ENCODE results near the gene HOXC6.
A peak's percentile ranks its signal among the peaks of the same experiment; 100 is the strongest.

HOXC6 gene

GRCh38 chr12:54002915-54003389, 25.3 kb upstream of the HOXC6 start:
- no peak for DNase-seq

GRCh38 chr12:54003625-54004024, 24.6 kb upstream of the HOXC6 start:
- DNase-seq, result no peak

- no peak for DNase-seq
Measured at GRCh38 chr12:54004063-54004840, 24.0 kb upstream of the HOXC6 start.

DNA sequence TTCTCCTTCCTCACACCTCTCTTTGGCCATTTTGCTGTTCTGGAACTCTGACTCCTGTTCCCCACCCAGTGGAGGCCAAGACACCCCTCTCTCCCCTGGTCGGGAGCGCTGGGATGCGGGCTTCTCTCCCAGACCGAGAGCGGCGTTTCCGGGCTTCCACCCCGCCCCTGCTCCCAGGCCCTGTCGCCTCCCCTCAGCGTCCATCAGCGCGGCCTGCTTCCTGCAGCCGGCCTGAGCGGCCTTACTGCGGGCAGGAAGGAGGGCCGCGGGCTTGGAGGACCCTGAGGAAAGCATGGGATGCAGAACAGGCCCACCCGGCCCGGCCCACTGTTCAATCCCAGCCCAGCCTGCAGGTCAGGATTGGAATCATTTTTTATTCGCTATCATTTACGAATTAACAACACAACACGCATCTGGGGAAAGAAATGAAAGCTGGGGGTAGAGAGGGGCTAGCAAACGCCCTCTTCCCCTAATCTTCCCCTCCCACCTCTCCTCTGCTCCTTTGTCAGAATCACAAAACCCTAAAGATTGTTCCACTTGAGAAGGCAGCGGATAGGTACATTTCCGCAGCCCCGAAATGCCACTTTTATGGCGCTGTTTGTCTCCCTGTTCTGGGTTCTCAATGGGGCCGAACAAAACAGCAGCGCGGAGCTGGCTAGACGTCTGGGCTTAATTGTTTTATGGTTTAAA, 23.3 kb upstream of the HOXC6 start:
- DNase-seq, result peak; percentile 76

- no peak for DNase-seq
Measured at GRCh38 chr12:54005531-54005852, 22.7 kb upstream of the HOXC6 start.

DNA sequence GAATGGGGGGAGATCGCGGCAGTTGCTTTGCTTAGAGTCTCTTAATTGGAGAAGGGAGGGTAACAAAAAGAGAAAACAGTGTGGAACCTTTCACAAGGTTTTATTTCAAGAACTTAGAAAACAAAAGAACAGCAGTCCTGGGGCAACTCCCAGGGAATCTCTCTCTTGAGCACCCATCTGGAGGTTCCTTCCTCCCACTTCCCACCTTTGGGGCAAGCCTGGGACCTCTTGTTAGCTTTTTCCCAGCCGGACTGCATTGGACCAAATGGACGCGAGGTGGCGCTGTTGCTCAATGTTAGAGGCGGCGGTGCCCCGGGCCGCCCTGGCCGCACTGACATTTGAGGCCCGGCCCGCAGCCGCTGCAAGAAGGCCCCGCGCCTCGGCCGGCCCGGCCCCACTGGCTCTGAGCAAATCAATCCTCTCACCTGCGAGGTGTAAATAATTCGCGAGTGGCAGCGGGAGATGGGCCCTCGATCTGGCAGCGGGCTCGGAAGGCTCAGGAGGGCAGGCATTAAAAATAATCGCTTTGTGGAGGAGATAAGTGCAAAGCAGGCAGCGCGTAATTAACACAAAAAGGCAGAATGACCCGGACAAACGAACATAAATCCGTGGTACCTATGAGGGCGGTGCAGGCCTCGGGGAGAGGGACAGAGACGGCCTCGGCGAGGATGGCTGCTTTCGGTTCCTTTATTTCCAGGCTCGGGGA, 22.2 kb upstream of the HOXC6 start:
- DNase-seq, result peak; percentile 93

- DNase-seq, result no peak
Measured at GRCh38 chr12:54006559-54007220, 21.6 kb upstream of the HOXC6 start.

- no peak for DNase-seq
Measured at GRCh38 chr12:54007538-54008259, 20.5 kb upstream of the HOXC6 start.

GRCh38 chr12:54008260-54008552, 20.0 kb upstream of the HOXC6 start:
- DNase-seq, result no peak

- no peak for DNase-seq
Measured at GRCh38 chr12:54009171-54010052, 18.8 kb upstream of the HOXC6 start.

DNA sequence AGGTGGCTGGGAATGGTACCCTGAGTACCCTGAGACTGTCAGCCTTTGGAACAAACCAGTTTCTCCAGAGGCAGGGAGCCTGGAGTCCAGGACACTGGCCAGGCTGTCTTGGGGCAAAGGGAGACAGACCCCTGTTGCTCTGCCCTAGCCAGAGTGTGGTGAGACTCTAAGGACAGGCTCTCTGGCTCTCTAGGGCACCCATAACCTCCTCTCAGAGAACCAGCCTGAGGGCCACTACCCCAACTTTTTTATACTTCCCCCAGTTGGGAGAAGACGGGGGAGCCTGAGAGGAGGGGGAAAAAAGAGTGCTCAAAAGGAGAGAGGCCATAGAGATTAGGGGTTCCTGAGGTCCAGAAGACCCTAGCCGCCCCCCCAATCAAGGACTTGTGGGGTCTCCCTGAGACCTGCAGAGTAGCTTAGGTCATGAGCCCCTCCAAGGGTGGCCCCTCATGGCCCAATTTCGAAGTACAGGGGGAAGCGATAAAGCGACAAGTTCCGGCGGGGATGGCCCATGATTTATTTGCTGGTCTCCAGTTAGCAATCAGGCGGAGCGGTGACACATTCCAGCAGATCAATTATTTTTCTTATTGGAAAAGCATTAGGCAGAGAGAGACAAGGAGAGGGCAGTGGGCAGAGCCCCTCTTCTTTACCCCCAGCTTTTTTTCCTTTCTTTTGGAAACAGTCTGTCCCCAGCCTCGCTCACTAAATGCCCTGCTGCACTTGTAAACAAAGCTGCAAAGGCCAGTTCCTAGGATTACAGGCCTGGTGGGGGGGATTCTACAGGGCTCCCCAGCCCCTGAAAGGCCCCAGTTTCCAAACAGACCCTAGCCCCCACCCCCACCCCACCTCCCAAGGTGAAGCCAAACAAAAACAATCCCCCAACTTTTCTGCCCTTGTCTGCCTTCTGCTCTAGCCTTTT, 17.9 kb upstream of the HOXC6 start:
- no peak for DNase-seq

- no peak for DNase-seq
Measured at GRCh38 chr12:54010972-54011664, 17.1 kb upstream of the HOXC6 start.

DNA sequence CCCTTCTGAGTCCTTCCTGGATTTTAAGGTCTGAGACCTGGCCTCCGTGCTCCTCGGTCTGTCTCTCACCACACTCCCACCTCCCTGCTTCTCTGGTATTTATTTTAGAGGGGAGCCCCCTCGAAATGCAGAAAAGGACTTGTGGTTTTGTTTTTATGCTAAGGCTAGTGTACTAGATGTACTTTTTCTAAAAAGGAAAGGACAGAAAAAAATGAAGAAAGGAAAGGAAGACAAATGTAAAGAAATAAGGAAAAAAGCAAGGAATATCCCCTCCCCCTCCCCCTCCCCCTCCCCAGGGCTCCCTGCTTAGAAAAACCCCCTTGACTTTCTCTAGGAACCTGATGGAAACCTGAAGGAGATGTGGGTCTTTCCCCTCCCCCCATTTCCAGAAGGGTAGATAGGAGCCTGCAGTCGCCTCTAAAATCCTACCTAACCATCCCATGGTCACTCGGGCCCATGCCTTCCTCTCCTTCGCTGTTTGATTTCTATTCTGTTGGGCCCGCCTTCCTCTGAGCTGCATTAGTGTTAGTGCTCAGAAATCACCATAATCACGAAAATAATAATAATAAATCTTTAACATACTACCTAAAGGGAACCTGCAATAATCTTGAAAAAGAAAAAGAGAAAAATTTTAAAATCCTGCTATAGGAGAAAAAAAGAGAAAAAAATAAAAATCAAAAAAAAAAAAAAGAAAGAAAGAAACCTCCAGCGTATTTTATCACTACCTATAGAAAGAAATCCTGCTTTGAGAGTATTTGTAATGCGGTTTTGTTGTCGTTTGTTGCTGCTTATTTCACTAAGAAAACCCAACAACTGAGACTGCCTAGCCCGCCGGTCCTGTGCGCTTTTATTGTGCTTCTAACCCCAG, 16.3 kb upstream of the HOXC6 start:
- DNase-seq, result no peak

GRCh38 chr12:54012631-54013409, 15.4 kb upstream of the HOXC6 start:
- DNase-seq, result no peak

DNA sequence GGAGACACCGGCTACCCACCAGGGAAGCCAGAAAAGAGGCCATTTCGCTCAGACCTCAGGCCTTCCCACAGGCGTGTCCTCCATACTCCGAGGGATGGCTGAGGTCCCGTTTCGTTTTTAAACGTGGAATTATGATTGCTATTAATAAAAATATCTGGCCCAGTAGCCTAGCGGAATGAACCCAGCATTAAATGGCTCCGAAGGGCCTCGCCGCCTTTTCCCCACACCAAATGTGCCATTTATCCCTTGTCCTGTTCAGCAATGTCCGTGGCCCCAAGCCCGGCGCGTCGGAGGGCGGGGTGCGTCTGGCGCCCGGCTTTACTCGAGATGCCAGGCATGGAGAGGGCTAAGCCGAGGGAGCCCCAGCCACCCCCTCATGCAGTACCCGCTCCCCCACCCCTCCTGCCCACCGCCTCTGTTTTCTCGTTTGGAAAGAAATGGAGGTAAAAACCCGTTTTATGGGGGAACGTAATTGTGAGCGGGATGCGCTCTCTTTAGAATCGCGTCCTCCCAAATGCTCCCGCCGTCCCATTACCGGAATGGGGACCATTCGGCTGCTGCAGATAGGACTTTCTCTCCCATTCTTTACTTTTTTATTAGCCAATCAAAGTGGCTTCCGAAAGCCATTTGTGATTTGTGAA, 13.7 kb upstream of the HOXC6 start:
- no peak for DNase-seq

- no peak for DNase-seq
Measured at GRCh38 chr12:54015018-54015931, 13.0 kb upstream of the HOXC6 start.

DNA sequence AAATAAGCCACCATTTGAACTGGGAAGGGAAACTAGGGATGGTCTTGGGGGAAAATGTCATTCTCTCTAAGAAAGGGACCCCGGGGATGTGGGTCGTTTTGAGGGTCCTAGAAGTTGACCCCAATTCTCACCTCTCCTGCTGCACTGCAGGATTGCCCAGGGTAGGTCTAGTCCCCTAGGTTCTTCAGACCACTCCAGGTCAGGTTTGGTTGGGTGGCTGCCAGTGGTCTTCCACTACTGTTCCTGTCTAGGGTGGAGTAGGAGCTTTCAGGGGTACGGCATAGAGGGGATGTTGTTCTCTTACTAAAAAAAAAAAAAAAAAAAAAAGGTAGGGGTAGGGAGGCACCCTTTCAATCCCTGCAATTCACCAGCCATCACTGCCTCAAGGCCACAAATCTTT, 12.2 kb upstream of the HOXC6 start:
- no peak for DNase-seq
